Parathyroid adenoma (tissue), 2 donors: Measurements from ENCODE around the gene PHF21B.

Experiments used
- H2AFZ ChIP-seq: fragments of 300-600 bp; sonication (generic); one replicate; pipeline ENCODE4 v1.7.0; 2017; ENCODE audit warnings: antibody characterized with exemption, mild to moderate bottlenecking
- H3K27ac ChIP-seq: fragments of 300-600 bp; sonication (generic); one replicate; pipeline ENCODE4 v1.7.0; 2017
- H3K27me3 ChIP-seq: fragments of 300-600 bp; sonication (generic); one replicate; pipeline ENCODE4 v1.7.0; 2017; ENCODE audit warnings: low read length; ENCODE audit not compliant: control insufficient read depth, insufficient read depth
- H3K36me3 ChIP-seq: fragments of 300-600 bp; sonication (generic); one replicate; pipeline ENCODE4 v1.7.0; 2017; ENCODE audit warnings: low read length; ENCODE audit not compliant: control insufficient read depth, insufficient read depth
- H3K4me1 ChIP-seq: fragments of 300-600 bp; sonication (generic); one replicate; pipeline ENCODE4 v1.7.0; 2017; ENCODE audit warnings: control low read depth
- H3K4me2 ChIP-seq: fragments of 300-600 bp; sonication (generic); one replicate; pipeline ENCODE4 v1.7.0; 2017; ENCODE audit warnings: low read length
- H3K4me3 ChIP-seq: fragments of 300-600 bp; sonication (generic); one replicate; pipeline ENCODE4 v1.7.0; 2017; ENCODE audit warnings: low read depth, low read length
- H3K79me2 ChIP-seq: fragments of 300-600 bp; sonication (generic); one replicate; pipeline ENCODE4 v1.7.0; 2017; ENCODE audit warnings: control low read depth
- H3K9ac ChIP-seq: fragments of 300-600 bp; sonication (generic); one replicate; pipeline ENCODE4 v1.7.0; 2017; ENCODE audit warnings: mild to moderate bottlenecking
- H3K9me3 ChIP-seq: fragments of 300-600 bp; sonication (generic); one replicate; pipeline ENCODE4 v1.7.0; 2017; ENCODE audit warnings: low read length; ENCODE audit not compliant: control insufficient read depth
- CTCF ChIP-seq: fragments of 300-600 bp; sonication (generic); IDR thresholded peaks from one replicate; pipeline ENCODE4 v1.7.0; 2017; ENCODE audit warnings: antibody characterized with exemption, mild to moderate bottlenecking
- donor health status: primary hyperparathyroidism.

PHF21B gene

GRCh38 chr22:44950806-44951509, 58.8 kb downstream of the PHF21B start:
- Histone ChIP-seq H3K4me3 (no peak overlapping the region), H3K27me3 (no peaks in the 10 kb centered on the region), H3K79me2 (no peaks in the 10 kb centered on the region)

GRCh38 chr22:44947846-44948245, 62.0 kb downstream of the PHF21B start:
- Histone ChIP-seq H3K27me3 (no peaks in the 10 kb centered on the region), H2AFZ (no peak overlapping the region), H3K4me1 (no peaks in the 10 kb centered on the region), H3K9me3 (no peaks in the 10 kb centered on the region), H3K4me3 (no peak overlapping the region), H3K36me3 (no peaks in the 10 kb centered on the region), H3K79me2 (no peaks in the 10 kb centered on the region), H3K4me2 (no peak overlapping the region), H3K9ac (no peak overlapping the region), H3K27ac (no peak overlapping the region)
- no peak for TF ChIP-seq CTCF

More at GRCh38 chr22:44950806-44951509, 58.8 kb downstream of the PHF21B start:
- Histone ChIP-seq H3K9ac (no peak overlapping the region), H2AFZ (no peak overlapping the region), H3K9me3 (no peaks in the 10 kb centered on the region), H3K4me2 (no peak overlapping the region), H3K27ac (no peak overlapping the region), H3K4me1 (no peaks in the 10 kb centered on the region), H3K36me3 (no peaks in the 10 kb centered on the region)
- no peak for TF ChIP-seq CTCF

GRCh38 chr22:44947049-44947448, 62.8 kb downstream of the PHF21B start:
- TF ChIP-seq CTCF: no peak
- Histone ChIP-seq H3K27me3 (no peaks in the 10 kb centered on the region), H3K27ac (no peak overlapping the region)

GRCh38 chr22:44944883-44945601, 64.8 kb downstream of the PHF21B start:
- Histone ChIP-seq H3K27me3 (no peaks in the 10 kb centered on the region), H3K4me3 (no peak overlapping the region), H3K36me3 (no peaks in the 10 kb centered on the region), H3K79me2 (no peaks in the 10 kb centered on the region), H3K4me1 (no peaks in the 10 kb centered on the region), H3K27ac (no peak overlapping the region), H3K4me2 (no peak overlapping the region), H3K9ac (no peak overlapping the region), H2AFZ (no peak overlapping the region), H3K9me3 (no peaks in the 10 kb centered on the region)
- no peak for TF ChIP-seq CTCF

More at GRCh38 chr22:44947049-44947448, 62.8 kb downstream of the PHF21B start:
- H3K79me2 ChIP-seq: no peaks in the 10 kb centered on the region
- no peaks in the 10 kb centered on the region for H3K4me1 ChIP-seq
- H2AFZ ChIP-seq: no peak overlapping the region
- no peaks in the 10 kb centered on the region for H3K9me3 ChIP-seq
- H3K36me3 ChIP-seq: no peaks in the 10 kb centered on the region
- H3K4me2 ChIP-seq: no peak overlapping the region
- H3K9ac ChIP-seq: no peak overlapping the region
- H3K4me3 ChIP-seq: no peak overlapping the region
